K562 (cell line): ENCODE data around the gene MANEAL. TPM values are rescaled to one million over a fixed set of nuclear protein-coding genes. Genes with fewer than 3 reads are reported as not detected.

ENCODE experiments used
- ADNP ChIP-seq: fragments of 200-800 bp; sonication (Bioruptor generic); IDR thresholded peaks from 2 replicates; pipeline ENCODE4 v1.6.1; 2016; ENCODE audit warnings: missing genetic modification characterization, missing compliant biosample characterization
- ARID2 ChIP-seq: fragments of 450-650 bp; IDR thresholded peaks from 2 replicates; pipeline ENCODE4 v1.6.1; 2017; ENCODE audit warnings: antibody characterized with exemption, mild to moderate bottlenecking
- CEBPG ChIP-seq, 3 experiments: fragments of 200-800 bp in 1 of 3; sonication (Bioruptor generic) in 1 of 3; sonication (generic) in 1 of 3; formaldehyde crosslinking in 1 of 3; IDR thresholded peaks in 2 of 3; conservative IDR thresholded peaks in 1 of 3; 2 replicates each; pipeline versions ENCODE4 v1.6.1 to v1.8.0; 2016 to 2022; ENCODE audit warnings: missing compliant biosample characterization in 2 of 3, missing genetic modification characterization in 2 of 3, mild to moderate bottlenecking in 1 of 3, missing genetic modification reagents in 1 of 3
- CSDE1 ChIP-seq, 2 experiments: fragments of 450-650 bp; IDR thresholded peaks; 2 replicates each; pipeline ENCODE4 v1.6.1; 2016; ENCODE audit warnings: mild to moderate bottlenecking in 1 of 2
- CTCFL ChIP-seq: IDR thresholded peaks from 2 replicates; pipeline ENCODE4 v1.6.1; 2011; ENCODE audit warnings: borderline replicate concordance, low read depth, mild to moderate bottlenecking, moderate library complexity, low read length; ENCODE audit not compliant: insufficient read depth, poor library complexity, severe bottlenecking
- FOXM1 ChIP-seq, 2 experiments: fragments of 450-650 bp in 1 of 2; sonication (generic) in 1 of 2; formaldehyde crosslinking in 1 of 2; IDR thresholded peaks; 2 replicates each; pipeline versions ENCODE4 v1.6.1 to v1.9.0; 2017 to 2022; ENCODE audit warnings: low read depth in 2 of 2, mild to moderate bottlenecking in 2 of 2, missing genetic modification reagents in 1 of 2, moderate library complexity in 1 of 2
- HDAC3 ChIP-seq: fragments of 450-650 bp; IDR thresholded peaks from 2 replicates; pipeline ENCODE4 v1.6.1; 2018; ENCODE audit warnings: borderline replicate concordance, mild to moderate bottlenecking, moderate library complexity; ENCODE audit not compliant: partially characterized antibody
- KLF6 ChIP-seq: fragments of 250-450 bp; sonication (Bioruptor Pico); IDR thresholded peaks from 2 replicates; pipeline ENCODE4 v1.4.0; 2020; ENCODE audit warnings: mild to moderate bottlenecking, moderate library complexity, borderline replicate concordance
- MED1 ChIP-seq: sonication (generic); formaldehyde crosslinking; IDR thresholded peaks from 2 replicates; pipeline ENCODE4 v1.8.1; 2023; ENCODE audit warnings: missing genetic modification reagents, borderline replicate concordance
- NCOR1 ChIP-seq: fragments of 450-650 bp; IDR thresholded peaks from 2 replicates; pipeline ENCODE4 v1.6.1; 2016; ENCODE audit warnings: mild to moderate bottlenecking, moderate library complexity
- NFIC ChIP-seq: fragments of 450-650 bp; IDR thresholded peaks from 2 replicates; pipeline ENCODE4 v1.6.1; 2017; ENCODE audit warnings: mild to moderate bottlenecking, inconsistent platforms
- RAD21 ChIP-seq, 2 experiments: fragments of 250-450 bp in 1 of 2; fragments of 450-650 bp in 1 of 2; sonication (Bioruptor Pico) in 1 of 2; formaldehyde crosslinking in 1 of 2; IDR thresholded peaks in 1 of 2; conservative IDR thresholded peaks in 1 of 2; 2 replicates each; pipeline versions ENCODE4 v1.4.0 to v1.8.0; 2020 to 2022; ENCODE audit warnings: mild to moderate bottlenecking in 2 of 2, moderate library complexity in 1 of 2
- SIRT6 ChIP-seq: IDR thresholded peaks from one replicate; pipeline ENCODE4 v1.6.1; 2012; ENCODE audit warnings: low read depth, mild to moderate bottlenecking, control low read depth, inconsistent platforms, low read length, moderate library complexity
- SMAD4 ChIP-seq: fragments of 250-450 bp; sonication (Bioruptor Pico); conservative IDR thresholded peaks from 2 replicates; pipeline ENCODE4 v1.8.0; 2021; ENCODE audit warnings: inconsistent platforms, mild to moderate bottlenecking, moderate library complexity
- SRSF7 ChIP-seq: fragments of 200-400 bp; formaldehyde crosslinking; optimal IDR thresholded peaks from 2 replicates; pipeline ENCODE3; 2017; ENCODE audit warnings: mild to moderate bottlenecking, low read depth, low read length
- TEAD2 ChIP-seq: fragments of 450-650 bp; IDR thresholded peaks from 2 replicates; pipeline ENCODE4 v1.6.1; 2016; ENCODE audit warnings: missing genetic modification characterization, control low read depth, missing compliant biosample characterization
- TFE3 ChIP-seq: fragments of 450-650 bp; formaldehyde crosslinking; IDR thresholded peaks from 2 replicates; pipeline ENCODE4 v1.4.0; 2020; ENCODE audit warnings: mild to moderate bottlenecking, mixed read lengths
- ZNF764 ChIP-seq: fragments of 250-450 bp; sonication (Bioruptor Pico); IDR thresholded peaks from 2 replicates; pipeline ENCODE4 v1.4.0; 2020; ENCODE audit warnings: low read depth, mild to moderate bottlenecking, moderate library complexity
- polyA plus RNA-seq, 8 experiments: library from polyadenylated mRNA; depleted of rRNA in 4 of 8; stranded (reverse) in 5 of 8; unstranded in 3 of 8; fragments of >200 nt; fragmentation: Nextera tagmentation in 2 of 8; fragmentation: Illumina TruSeq in 1 of 8; extraction: Ambion mirVana in 2 of 8; extraction: Trizol in 1 of 8; gene quantifications; 2 replicates each; pipeline versions ENCODE4 v1.2.1 to v1.2.3, GENCODE V29; 2011 to 2014; ENCODE audit warnings: inconsistent platforms in 1 of 8, missing spikeins in 1 of 8
- total RNA-seq, 7 experiments: library from RNA; depleted of rRNA in 6 of 7; stranded (reverse); fragments of >200 nt in 6 of 7; fragmentation: Illumina TruSeq in 2 of 7; extraction: Trizol in 2 of 7; gene quantifications; 2 replicates each; pipeline versions ENCODE4 v1.2.1 to v1.2.3, GENCODE V29; 2011 to 2021; ENCODE audit warnings: low replicate concordance in 1 of 7
- TF ChIP-seq, protein P1 (sequence below): fragments of 250-450 bp; sonication (Bioruptor Pico); IDR thresholded peaks from 2 replicates; pipeline ENCODE4 v1.4.0; 2020; ENCODE audit warnings: mild to moderate bottlenecking, moderate library complexity
- TF ChIP-seq, protein P2 (sequence below): fragments of 150-350 bp; conservative IDR thresholded peaks from 2 replicates; pipeline ENCODE4 v1.6.1; 2014; ENCODE audit warnings: low read length

The MANEAL gene
- total and polyA plus RNA-seq, 9 of the 15 experiments (the other 6 are each of a cell fraction or from before 2014, with no cell fraction given), result 0.37 to 3.2 (median 1.2) TPM

DNA sequence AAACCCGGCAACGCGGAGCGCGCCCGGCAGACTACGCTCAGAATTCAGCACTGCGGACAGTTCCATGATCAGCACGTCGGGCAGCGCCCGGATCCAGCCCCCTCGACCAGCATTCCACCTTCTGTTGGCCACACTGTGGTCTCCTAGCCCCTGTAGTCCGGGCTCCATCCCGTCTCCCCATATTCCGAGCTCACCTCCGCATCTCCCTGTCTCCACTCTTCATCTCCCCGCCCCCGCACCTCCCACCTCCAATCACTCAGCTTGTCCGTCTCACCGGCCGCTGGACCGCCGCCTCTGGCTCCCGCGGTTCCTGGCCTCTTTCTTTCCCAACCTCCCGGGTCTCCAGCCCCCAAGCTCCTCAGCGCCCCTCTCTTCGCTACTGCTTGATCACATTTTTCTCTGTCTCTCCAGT is 29.2 kb upstream of the MANEAL start (continued):
- TF ChIP-seq ZNF764, result no peak
- TF ChIP-seq CEBPG (CRISPR knock-in tag; IDR thresholded peaks at IDR 0.05), result peak; percentile 62; the same call in 1 of the 2 replicates
- TF ChIP-seq CEBPG (tag; conservative IDR thresholded peaks at IDR 0.05 in 1 of 2, IDR thresholded peaks at IDR 0.05 in 1 of 2), result no peak
- no peak for TF ChIP-seq NCOR1
- no peak for TF ChIP-seq NFIC
- no peak for TF ChIP-seq TFE3 (CRISPR knock-in tag)
- TF ChIP-seq CTCFL, result no peak
- TF ChIP-seq ARID2, result no peak
- no peak for TF ChIP-seq HDAC3
- no peak for TF ChIP-seq SRSF7
- TF ChIP-seq, protein P1, sequence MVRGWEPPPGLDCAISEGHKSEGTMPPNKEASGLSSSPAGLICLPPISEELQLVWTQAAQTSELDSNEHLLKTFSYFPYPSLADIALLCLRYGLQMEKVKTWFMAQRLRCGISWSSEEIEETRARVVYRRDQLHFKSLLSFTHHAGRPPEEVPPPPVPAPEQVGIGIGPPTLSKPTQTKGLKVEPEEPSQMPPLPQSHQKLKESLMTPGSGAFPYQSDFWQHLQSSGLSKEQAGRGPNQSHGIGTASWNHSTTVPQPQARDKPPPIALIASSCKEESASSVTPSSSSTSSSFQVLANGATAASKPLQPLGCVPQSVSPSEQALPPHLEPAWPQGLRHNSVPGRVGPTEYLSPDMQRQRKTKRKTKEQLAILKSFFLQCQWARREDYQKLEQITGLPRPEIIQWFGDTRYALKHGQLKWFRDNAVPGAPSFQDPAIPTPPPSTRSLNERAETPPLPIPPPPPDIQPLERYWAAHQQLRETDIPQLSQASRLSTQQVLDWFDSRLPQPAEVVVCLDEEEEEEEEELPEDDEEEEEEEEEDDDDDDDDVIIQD (CRISPR knock-in tag), result no peak
- no peak for TF ChIP-seq CSDE1 (IDR thresholded peaks at IDR 0.05)
- TF ChIP-seq FOXM1 (IDR thresholded peaks at IDR 0.05; ENCODE audit: low read depth), result no peak
- peak; percentile 99 for TF ChIP-seq FOXM1 (CRISPR knock-in tag; IDR thresholded peaks at IDR 0.05; ENCODE audit: low read depth)
- TF ChIP-seq KLF6 (CRISPR knock-in tag), result peak; percentile 26; the same call in 1 of the 2 replicates
- no peak for TF ChIP-seq ADNP (tag)
- TF ChIP-seq SIRT6, result no peak
- no peak for TF ChIP-seq RAD21 (CRISPR knock-in tag; conservative IDR thresholded peaks at IDR 0.05 in 1 of 2, IDR thresholded peaks at IDR 0.05 in 1 of 2)
- TF ChIP-seq SMAD4, result peak; percentile 86
- TF ChIP-seq TEAD2 (tag), result peak; percentile 55; the same call in 1 of the 2 replicates
- peak; percentile 86; the same call in 1 of the 2 replicates for TF ChIP-seq MED1 (CRISPR knock-in tag)
- TF ChIP-seq, protein P2, sequence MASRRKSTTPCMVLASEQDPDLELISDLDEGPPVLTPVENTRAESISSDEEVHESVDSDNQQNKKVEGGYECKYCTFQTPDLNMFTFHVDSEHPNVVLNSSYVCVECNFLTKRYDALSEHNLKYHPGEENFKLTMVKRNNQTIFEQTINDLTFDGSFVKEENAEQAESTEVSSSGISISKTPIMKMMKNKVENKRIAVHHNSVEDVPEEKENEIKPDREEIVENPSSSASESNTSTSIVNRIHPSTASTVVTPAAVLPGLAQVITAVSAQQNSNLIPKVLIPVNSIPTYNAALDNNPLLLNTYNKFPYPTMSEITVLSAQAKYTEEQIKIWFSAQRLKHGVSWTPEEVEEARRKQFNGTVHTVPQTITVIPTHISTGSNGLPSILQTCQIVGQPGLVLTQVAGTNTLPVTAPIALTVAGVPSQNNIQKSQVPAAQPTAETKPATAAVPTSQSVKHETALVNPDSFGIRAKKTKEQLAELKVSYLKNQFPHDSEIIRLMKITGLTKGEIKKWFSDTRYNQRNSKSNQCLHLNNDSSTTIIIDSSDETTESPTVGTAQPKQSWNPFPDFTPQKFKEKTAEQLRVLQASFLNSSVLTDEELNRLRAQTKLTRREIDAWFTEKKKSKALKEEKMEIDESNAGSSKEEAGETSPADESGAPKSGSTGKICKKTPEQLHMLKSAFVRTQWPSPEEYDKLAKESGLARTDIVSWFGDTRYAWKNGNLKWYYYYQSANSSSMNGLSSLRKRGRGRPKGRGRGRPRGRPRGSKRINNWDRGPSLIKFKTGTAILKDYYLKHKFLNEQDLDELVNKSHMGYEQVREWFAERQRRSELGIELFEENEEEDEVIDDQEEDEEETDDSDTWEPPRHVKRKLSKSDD, result no peak
